Epithelial cell of esophagus (primary cell): Measurements from ENCODE around the gene MLXIPL.

Experiments
- DNase-seq: peaks from one replicate; pipeline ENCODE4 v3.0.0; 2010; ENCODE audit warnings: low read depth
- H3K4me3 ChIP-seq: 2 replicates; pipeline ENCODE4 v1.5.1; 2011; ENCODE audit warnings: mild to moderate bottlenecking, low read length, control low read depth
- TF ChIP-seq, protein P1 (sequence below): IDR thresholded peaks from 2 replicates; pipeline ENCODE4 v1.5.1; 2011; ENCODE audit warnings: low read depth, mild to moderate bottlenecking, low read length, control low read depth, inconsistent platforms; ENCODE audit not compliant: insufficient read depth; ENCODE audit errors: missing control alignments

Gene MLXIPL

GRCh38 chr7:73644688-73645286 is 20.5 kb upstream of the MLXIPL start:
- TF ChIP-seq, protein P1, sequence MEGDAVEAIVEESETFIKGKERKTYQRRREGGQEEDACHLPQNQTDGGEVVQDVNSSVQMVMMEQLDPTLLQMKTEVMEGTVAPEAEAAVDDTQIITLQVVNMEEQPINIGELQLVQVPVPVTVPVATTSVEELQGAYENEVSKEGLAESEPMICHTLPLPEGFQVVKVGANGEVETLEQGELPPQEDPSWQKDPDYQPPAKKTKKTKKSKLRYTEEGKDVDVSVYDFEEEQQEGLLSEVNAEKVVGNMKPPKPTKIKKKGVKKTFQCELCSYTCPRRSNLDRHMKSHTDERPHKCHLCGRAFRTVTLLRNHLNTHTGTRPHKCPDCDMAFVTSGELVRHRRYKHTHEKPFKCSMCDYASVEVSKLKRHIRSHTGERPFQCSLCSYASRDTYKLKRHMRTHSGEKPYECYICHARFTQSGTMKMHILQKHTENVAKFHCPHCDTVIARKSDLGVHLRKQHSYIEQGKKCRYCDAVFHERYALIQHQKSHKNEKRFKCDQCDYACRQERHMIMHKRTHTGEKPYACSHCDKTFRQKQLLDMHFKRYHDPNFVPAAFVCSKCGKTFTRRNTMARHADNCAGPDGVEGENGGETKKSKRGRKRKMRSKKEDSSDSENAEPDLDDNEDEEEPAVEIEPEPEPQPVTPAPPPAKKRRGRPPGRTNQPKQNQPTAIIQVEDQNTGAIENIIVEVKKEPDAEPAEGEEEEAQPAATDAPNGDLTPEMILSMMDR: no peak
- no peak for DNase-seq
- no peak overlapping the region for H3K4me3 ChIP-seq

DNA sequence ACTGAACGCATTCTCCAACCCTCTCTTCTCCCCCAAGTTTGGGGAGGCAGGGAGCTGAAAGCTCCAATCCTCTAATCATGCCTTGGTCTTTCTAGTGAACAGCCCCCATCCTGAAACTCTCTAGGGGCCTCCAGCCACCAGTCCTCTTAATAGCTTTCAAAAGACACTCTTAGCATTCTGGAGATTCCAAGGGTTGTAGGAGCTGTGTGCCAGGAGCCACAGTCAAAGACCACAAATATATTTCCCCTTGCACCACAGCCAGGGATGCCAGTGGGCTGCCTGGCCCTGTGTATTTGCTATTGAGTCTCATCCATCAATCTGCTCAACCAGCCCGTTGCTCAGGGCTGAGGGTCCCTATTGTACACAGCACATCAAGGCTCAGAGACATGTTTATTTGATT is 18.5 kb upstream of the MLXIPL start:
- H3K4me3 ChIP-seq: no peak overlapping the region
- TF ChIP-seq, protein P1: no peak
- DNase-seq: no peak

GRCh38 chr7:73638911-73639310 is 14.6 kb upstream of the MLXIPL start:
- TF ChIP-seq, protein P1: no peak
- no peak for DNase-seq
- no peak overlapping the region for H3K4me3 ChIP-seq

DNA sequence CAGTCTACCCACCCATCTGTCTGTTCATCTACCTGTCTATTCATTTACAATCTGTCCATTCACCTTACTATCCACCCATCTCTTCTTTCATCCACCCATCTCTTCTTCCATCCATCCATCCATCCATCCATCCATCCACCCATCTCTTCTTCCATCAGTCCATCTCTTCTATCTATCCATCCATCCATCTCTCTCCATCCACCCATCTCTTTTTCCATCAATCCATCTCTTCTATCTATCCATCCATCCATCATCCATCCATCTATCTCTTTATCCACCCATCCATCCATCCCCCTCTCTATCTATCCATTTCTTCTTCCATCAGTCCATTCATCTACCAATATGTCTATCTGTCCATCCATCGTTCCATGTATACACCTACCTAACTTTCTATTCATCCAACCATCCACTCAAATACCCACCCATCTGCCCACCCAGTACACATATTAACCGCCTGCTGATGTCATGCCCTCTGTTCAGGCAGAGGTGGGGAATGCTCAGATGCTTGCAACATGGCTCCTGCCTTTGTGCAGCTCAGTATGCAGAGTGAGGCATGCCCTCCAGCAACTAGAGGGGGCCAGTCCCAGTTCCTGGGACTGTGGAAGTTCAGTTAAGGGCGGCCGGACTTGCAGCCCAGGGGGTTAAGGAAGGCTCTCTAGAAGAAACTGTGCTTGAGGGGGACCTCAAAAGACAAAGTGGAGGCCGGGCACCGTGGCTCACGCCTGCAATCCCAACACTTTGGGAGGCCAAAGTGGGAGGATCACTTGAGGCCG is 11.3 kb upstream of the MLXIPL start:
- no peak overlapping the region for H3K4me3 ChIP-seq
- TF ChIP-seq, protein P1: no peak
- no peak for DNase-seq

DNA sequence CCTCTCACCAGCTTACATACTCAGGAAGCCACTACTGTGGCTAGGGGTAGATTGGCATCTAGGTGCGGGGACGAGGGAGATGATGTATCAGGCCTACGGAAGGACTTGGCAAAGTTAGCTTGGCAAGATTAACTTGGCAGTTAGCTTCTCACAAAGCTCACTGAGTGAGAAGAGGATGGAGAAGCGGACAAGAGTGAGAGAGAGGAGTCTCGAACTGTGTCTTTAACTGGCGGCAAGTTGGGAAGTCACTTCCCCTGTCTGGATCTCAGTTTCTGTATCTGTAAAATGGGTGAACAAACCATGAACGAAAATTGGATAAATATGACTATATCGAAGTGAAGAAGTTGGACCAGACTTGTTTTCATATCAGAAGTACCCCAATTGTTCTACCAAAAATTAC is 9.5 kb upstream of the MLXIPL start:
- no peak for DNase-seq
- H3K4me3 ChIP-seq: no peak overlapping the region
- TF ChIP-seq, protein P1: no peak

- no peak overlapping the region for H3K4me3 ChIP-seq
- TF ChIP-seq, protein P1: no peak
- DNase-seq: no peak
Observed at GRCh38 chr7:73633323-73633722, 9.0 kb upstream of the MLXIPL start.
